Adrenal gland (tissue), 5 donors: ENCODE results near the gene TXNDC11.

Source experiments
- CTCF ChIP-seq, 6 experiments: fragments of 450-650 bp in 4 of 6; fragments of 200-600 bp in 2 of 6; sonication (generic) in 1 of 6; IDR thresholded peaks; 1 replicate in 5 of 6; 2 replicates in 1 of 6; pipeline versions ENCODE4 v1.5.1 to v1.8.0; 2016 to 2021; ENCODE audit warnings: antibody characterized with exemption in 6 of 6, mild to moderate bottlenecking in 2 of 6, moderate library complexity in 1 of 6
- POLR2A ChIP-seq, 2 donors: fragments of 450-650 bp; IDR thresholded peaks; one replicate each; pipeline ENCODE4 v1.6.1; 2017; ENCODE audit warnings: antibody characterized with exemption in 2 of 2, mild to moderate bottlenecking in 2 of 2, moderate library complexity in 1 of 2
- donor health status: DM: no; HTN: no; CAD: no.

- TF ChIP-seq POLR2A (IDR thresholded peaks at IDR 0.05) (no peak), CTCF (IDR thresholded peaks at IDR 0.05) (no peak)
These were observed 104.5 kb downstream of the TXNDC11 start for GRCh38 chr16:11638140-11638539.
